Measurements from ENCODE around the gene ASCC1. TPM values are rescaled to one million over a fixed set of nuclear protein-coding genes. Genes with fewer than 3 reads are reported as not detected.

The ASCC1 gene
- total and polyA plus RNA-seq, 4 experiments from 2014 or later: 14.3 to 24.9 (median 18.6) TPM

DNA sequence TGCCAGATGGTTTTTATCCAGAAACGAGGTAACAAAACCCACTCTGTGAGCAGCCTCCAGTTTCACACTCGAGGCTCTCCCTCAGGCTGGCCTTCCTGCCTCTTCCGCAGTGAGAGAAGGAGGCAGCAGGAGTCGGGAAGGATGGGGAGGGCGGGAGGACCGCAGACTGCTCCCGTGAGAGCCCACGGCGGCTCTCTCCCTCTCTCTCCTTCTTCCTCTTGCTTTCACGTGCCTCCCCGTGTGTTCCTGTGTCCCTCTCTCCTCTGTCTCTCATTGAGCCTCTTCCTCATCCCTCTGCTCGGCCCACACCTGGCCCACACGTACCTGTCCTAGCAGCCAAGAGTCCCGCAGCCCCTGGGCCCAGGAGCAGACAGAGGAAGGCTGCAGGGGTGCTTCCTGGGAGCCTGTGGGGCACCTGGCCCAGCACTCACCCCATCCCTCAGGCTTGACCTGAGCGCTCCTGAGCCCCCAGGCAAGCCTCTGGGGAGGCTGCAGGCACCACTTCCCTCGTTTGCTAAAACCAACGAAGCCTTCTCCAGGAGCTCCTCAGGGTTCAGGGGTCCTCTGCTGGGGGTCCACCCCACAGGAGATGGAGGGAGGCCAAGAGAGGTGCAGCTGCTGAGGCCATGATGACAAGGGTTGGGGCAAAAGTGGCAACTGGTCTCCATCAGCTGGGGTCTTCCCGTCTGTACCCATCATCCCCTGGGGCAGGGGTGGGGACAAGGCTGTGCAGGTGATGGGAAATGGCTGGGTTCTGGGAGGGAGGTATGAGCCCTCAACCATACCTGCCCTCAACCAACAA is 141.3 kb downstream of the ASCC1 start:
- H3K4me3 Mint-ChIP-seq: peak overlapping the region in 5 of 8 donors; percentile 4 to 53 (median 25)
- peaks cover 39 to 77% (median 63%) of the 10 kb centered on the region in 4 donors for H3K4me1 Mint-ChIP-seq
- Histone ChIP-seq H3K27ac (ENCODE audit: low read depth, low read length) (peak overlapping the region; percentile 36), H3K9me3 (ENCODE audit: control insufficient read depth in 1 of 2, low read length in 2 of 2) (no peaks in the 10 kb centered on the region), H3K27me3 (ENCODE audit: insufficient read depth, low read length) (no peaks in the 10 kb centered on the region), H3K4me3 (ENCODE audit: low read length in 2 of 2) (no peak overlapping the region), H3K4me1 (ENCODE audit: insufficient read depth, low read length) (peaks cover 83% of the 10 kb centered on the region), H3K36me3 (ENCODE audit: insufficient read depth, low read length) (peaks cover 70% of the 10 kb centered on the region)
- intact Hi-C loops (cut with micrococcal nuclease): no loop called here
- H3K36me3 Mint-ChIP-seq: peaks cover 33 to 85% of the 10 kb centered on the region in 2 donors
- DNase-seq: no peak
- CTCF ChIA-PET (ENCODE audit: partially characterized antibody): no interaction called here
- H3K27me3 Mint-ChIP-seq: no peaks in the 10 kb centered on the region
- H3K27ac Mint-ChIP-seq: peak overlapping the region; percentile 83 to 97 (median 87)
- POLR2A ChIA-PET (ENCODE audit: partially characterized antibody): interaction anchor here (1.0 to 22.3 kb wide), 4 partner anchors 12 to 51 kb away, joined by 3 to 329 read pairs (median 44); partner anchors contain the start of gene SPOCK2
- H3K9me3 Mint-ChIP-seq: peaks cover 0 to 9% (median 0%) of the 10 kb centered on the region in 8 donors

DNA sequence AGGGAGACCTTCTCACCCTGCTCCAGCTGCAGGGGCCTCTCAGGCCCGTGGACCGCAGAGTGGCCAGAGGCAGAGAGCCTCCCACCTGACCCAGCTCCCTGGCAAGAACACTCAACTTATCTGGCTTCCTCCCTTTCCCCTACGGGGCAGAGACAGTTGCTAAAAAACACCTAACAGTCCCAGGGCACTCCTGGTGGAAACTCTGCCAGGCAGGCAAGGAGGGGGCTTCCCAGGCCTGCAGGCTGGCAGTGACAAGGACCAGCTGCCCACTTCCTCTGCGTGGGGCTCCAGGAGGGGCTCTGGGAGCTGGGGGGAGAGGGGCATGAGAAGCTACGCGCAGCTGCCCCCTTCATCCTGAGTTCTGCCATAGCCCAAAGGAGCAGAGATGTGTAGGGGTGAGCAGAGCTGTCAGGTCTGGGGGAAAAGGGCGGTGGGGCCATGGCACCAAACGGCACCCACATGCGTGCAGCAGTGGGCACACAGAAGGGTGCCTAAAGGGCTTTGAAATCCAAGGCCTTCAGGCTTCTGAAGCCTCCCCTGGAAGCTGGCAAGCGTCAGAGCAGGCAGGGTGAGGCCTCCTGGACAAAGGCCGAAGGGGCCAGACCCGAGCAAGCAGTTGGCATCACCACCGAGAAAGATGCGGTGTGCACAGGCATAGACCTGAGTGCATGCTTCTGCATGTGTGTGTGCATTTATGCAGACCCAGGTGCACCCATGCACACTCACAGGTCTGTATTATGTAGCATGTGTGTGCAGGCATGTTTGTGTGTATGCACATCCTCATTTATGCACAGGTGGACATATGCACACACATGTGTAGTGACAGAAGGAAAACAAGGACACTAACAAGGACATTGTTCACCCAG is 142.1 kb downstream of the ASCC1 start:
- Mint-ChIP-seq H3K27ac (peak overlapping the region; percentile 25 to 97 (median 83)), H3K27me3 (no peaks in the 10 kb centered on the region), H3K9me3 (peaks cover 0 to 11% (median 0%) of the 10 kb centered on the region in 8 donors), H3K4me1 (peaks cover 36 to 77% (median 58%) of the 10 kb centered on the region in 4 donors), H3K36me3 (peaks cover 41 to 88% of the 10 kb centered on the region in 2 donors), H3K4me3 (peak overlapping the region in 4 of 8 donors; percentile 0 to 53 (median 26))
- H3K9me3 ChIP-seq (ENCODE audit: control insufficient read depth in 1 of 2, low read length in 2 of 2): no peaks in the 10 kb centered on the region
- ChIA-PET CTCF (ENCODE audit: partially characterized antibody) (interaction anchor here (1.5 to 6.0 kb wide), 2 partner anchors 10 to 25 kb away, joined by 5 to 30 read pairs; no protein-coding TSS in a partner anchor), POLR2A (ENCODE audit: partially characterized antibody) (interaction anchor here (1.1 to 22.3 kb wide), 5 partner anchors 9 to 35 kb away, joined by 3 to 329 read pairs (median 4); partner anchors contain the start of gene SPOCK2)
- no peaks in the 10 kb centered on the region for H3K27me3 ChIP-seq (ENCODE audit: insufficient read depth, low read length)
- no peak for DNase-seq
- peaks cover 74% of the 10 kb centered on the region for H3K4me1 ChIP-seq (ENCODE audit: insufficient read depth, low read length)
- H3K27ac ChIP-seq (ENCODE audit: low read depth, low read length): peak overlapping the region; percentile 36
- peaks cover 78% of the 10 kb centered on the region for H3K36me3 ChIP-seq (ENCODE audit: insufficient read depth, low read length)
- no peak overlapping the region for H3K4me3 ChIP-seq (ENCODE audit: low read length in 2 of 2)
- intact Hi-C loops (cut with micrococcal nuclease): no loop called here

DNA sequence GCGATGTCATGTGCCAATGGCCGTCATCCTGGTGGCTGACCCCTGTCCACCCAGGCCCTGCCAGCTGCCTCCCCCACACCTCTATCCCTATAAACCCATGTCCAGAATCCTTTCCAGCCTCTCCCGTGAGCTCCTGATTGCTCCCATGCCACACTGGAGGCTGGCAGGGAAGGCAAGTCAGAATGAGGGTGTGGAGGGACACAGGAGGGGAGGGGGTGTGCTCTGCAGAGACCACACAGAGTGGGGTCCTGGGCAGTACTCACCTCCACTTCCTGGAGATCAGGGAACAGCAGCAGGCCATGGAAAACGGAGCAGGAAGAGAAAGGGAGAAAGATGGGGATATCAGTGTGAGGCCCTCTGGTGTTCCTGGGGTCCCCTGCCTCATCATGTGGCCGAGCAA is 143.4 kb downstream of the ASCC1 start:
- Mint-ChIP-seq H3K36me3 (peaks cover 42 to 88% of the 10 kb centered on the region in 2 donors), H3K4me3 (peak overlapping the region in 1 of 8 donors; percentile 46), H3K9me3 (peaks cover 0 to 16% (median 0%) of the 10 kb centered on the region in 8 donors), H3K27me3 (no peaks in the 10 kb centered on the region), H3K27ac (peak overlapping the region in 4 of 7 donors; percentile 46 to 97 (median 63)), H3K4me1 (peaks cover 27 to 69% (median 51%) of the 10 kb centered on the region in 4 donors)
- intact Hi-C loops (cut with micrococcal nuclease): no loop called here
- Histone ChIP-seq H3K4me1 (ENCODE audit: insufficient read depth, low read length) (peaks cover 64% of the 10 kb centered on the region), H3K36me3 (ENCODE audit: insufficient read depth, low read length) (peaks cover 91% of the 10 kb centered on the region), H3K4me3 (ENCODE audit: low read length in 2 of 2) (no peak overlapping the region), H3K27me3 (ENCODE audit: insufficient read depth, low read length) (no peaks in the 10 kb centered on the region), H3K9me3 (ENCODE audit: control insufficient read depth in 1 of 2, low read length in 2 of 2) (no peaks in the 10 kb centered on the region), H3K27ac (ENCODE audit: low read depth, low read length) (peak overlapping the region; percentile 24)
- DNase-seq: no peak
- CTCF ChIA-PET (ENCODE audit: partially characterized antibody): interaction anchor here (1.0 to 6.0 kb wide), 3 partner anchors 9 to 53 kb away, joined by 4 to 30 read pairs (median 5); no protein-coding TSS in a partner anchor
- POLR2A ChIA-PET (ENCODE audit: partially characterized antibody): interaction anchor here (0.5 to 22.3 kb wide), 5 partner anchors 7 to 156 kb away, joined by 3 to 329 read pairs (median 4); partner anchors contain the start of genes ANAPC16, ASCC1 and SPOCK2

DNA sequence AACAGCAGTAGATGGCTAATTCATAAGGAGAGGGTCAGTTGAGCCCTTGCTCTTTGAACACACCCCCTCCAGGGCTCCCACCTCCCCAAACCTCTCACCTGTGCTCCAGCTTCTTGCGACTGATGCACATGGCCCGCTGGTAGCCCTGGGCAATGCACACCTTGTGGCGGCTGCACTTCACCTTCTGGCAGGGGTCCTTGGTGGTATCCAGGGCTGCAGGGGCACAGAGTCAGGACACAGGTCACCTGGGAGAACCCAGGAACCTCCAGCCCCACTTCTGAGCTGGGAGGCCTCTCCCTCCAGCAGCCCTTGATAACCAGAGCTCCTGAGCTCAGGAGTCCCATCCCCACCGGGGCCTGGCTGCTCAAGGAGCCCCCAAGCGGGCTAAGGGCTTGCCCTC is 144.0 kb downstream of the ASCC1 start:
- Histone ChIP-seq H3K36me3 (ENCODE audit: insufficient read depth, low read length) (peaks cover 93% of the 10 kb centered on the region), H3K4me1 (ENCODE audit: insufficient read depth, low read length) (peaks cover 58% of the 10 kb centered on the region), H3K27ac (ENCODE audit: low read depth, low read length) (peak overlapping the region; percentile 24), H3K9me3 (ENCODE audit: control insufficient read depth in 1 of 2, low read length in 2 of 2) (no peaks in the 10 kb centered on the region), H3K27me3 (ENCODE audit: insufficient read depth, low read length) (no peaks in the 10 kb centered on the region), H3K4me3 (ENCODE audit: low read length in 2 of 2) (no peak overlapping the region)
- Mint-ChIP-seq H3K27me3 (no peaks in the 10 kb centered on the region), H3K27ac (peak overlapping the region in 4 of 7 donors; percentile 37 to 97 (median 67)), H3K4me1 (peaks cover 23 to 63% (median 46%) of the 10 kb centered on the region in 4 donors), H3K36me3 (peaks cover 45 to 88% of the 10 kb centered on the region in 2 donors), H3K9me3 (peaks cover 0 to 16% (median 0%) of the 10 kb centered on the region in 8 donors), H3K4me3 (peak overlapping the region in 1 of 8 donors; percentile 51)
- intact Hi-C loops (cut with micrococcal nuclease): no loop called here
- ChIA-PET CTCF (ENCODE audit: partially characterized antibody) (interaction anchor here (1.0 to 6.0 kb wide), 2 partner anchors 23 to 54 kb away, joined by 4 to 30 read pairs; no protein-coding TSS in a partner anchor), POLR2A (ENCODE audit: partially characterized antibody) (interaction anchor here (0.5 to 22.3 kb wide), 5 partner anchors 8 to 157 kb away, joined by 3 to 329 read pairs (median 13); partner anchors contain the start of genes ANAPC16, ASCC1 and SPOCK2)
- no peak for DNase-seq

DNA sequence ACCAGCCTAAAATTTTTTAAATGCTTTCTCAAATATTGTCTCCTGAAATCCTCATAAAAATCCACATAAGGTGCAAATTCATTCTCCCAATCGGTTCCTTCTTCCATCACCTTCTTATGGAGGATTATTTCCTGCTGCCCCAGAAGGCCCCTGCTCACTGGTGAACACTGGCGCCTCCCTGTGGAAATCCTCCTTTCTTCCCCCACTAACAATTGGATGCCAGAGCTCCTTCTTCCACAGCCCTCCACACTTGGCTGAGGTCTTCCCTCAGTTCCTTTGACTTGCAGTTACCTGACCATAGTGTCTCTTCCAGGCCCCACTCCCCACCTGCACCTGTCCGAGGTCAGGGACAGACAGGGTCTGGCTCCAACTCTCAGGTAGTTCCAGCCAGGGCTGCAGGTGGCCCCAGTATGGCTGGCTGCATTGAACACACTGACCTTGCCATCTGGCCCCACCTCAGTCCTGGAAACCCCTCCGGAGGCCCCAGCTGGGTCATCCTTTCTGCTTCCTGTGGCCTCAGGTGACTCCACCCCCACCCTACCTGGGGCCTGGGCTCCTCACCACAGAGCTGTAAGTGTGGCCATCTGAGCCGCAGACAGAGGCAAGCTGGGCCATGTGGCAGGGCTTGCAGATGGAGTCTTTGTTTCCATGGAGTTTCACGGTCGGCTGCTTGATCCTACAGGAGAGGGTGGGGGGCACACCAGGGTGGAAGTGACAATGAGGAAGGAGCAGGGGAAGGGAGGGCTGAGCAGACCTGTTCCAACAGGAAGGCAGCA is 146.1 kb downstream of the ASCC1 start:
- Mint-ChIP-seq H3K9me3 (peaks cover 0 to 12% (median 0%) of the 10 kb centered on the region in 8 donors), H3K36me3 (peaks cover 46 to 90% of the 10 kb centered on the region in 2 donors), H3K4me3 (peak overlapping the region in 2 of 8 donors; percentile 9 to 12), H3K27ac (peak overlapping the region; percentile 39 to 97 (median 91)), H3K27me3 (no peaks in the 10 kb centered on the region), H3K4me1 (peaks cover 12 to 42% (median 28%) of the 10 kb centered on the region in 4 donors)
- ChIA-PET POLR2A (ENCODE audit: partially characterized antibody) (interaction anchor here (0.5 to 22.3 kb wide), 5 partner anchors 10 to 276 kb away, joined by 4 to 329 read pairs (median 13); partner anchors contain the start of genes ANAPC16, ASCC1 and SPOCK2), CTCF (ENCODE audit: partially characterized antibody) (interaction anchor here (1.0 to 6.0 kb wide), 6 partner anchors 9 to 152 kb away, joined by 3 to 30 read pairs (median 5); partner anchors contain the start of gene ASCC1)
- Histone ChIP-seq H3K4me3 (ENCODE audit: low read length in 2 of 2) (no peak overlapping the region), H3K9me3 (ENCODE audit: control insufficient read depth in 1 of 2, low read length in 2 of 2) (no peaks in the 10 kb centered on the region), H3K4me1 (ENCODE audit: insufficient read depth, low read length) (peaks cover 37% of the 10 kb centered on the region), H3K36me3 (ENCODE audit: insufficient read depth, low read length) (peaks cover 99% of the 10 kb centered on the region), H3K27me3 (ENCODE audit: insufficient read depth, low read length) (no peaks in the 10 kb centered on the region), H3K27ac (ENCODE audit: low read depth, low read length) (no peak overlapping the region)
- intact Hi-C loops (cut with micrococcal nuclease): no loop called here
- DNase-seq: no peak

DNA sequence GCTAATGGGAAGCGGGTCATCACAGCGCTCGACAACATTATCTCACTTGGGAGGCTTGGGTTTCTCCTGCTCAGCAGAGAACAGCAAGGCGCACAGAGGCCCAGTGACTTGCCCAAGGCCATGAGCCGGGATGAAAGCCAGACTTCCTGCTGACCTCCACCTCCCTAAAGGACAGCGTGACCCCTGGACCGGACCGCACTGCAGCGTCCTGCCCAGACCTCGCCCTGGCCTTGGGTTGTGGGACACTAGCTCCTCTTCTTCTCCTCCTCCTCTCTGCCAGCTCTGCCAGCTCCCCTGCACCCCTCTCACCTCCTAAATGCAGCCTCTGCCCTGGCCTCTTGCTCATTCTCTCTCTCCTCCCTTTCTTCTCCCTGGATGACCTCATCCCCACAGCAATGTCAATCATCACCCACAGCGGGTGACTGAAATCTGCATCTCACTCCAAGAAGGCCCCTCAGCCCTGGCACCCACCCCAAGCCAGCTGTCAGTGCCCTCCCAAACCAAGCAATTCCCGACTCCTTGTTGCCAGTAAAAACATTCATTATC is 147.1 kb downstream of the ASCC1 start:
- H3K4me3 ChIP-seq (ENCODE audit: low read length in 2 of 2): no peak overlapping the region
- Mint-ChIP-seq H3K27ac (peak overlapping the region; percentile 66 to 97 (median 80)), H3K36me3 (peaks cover 50 to 86% of the 10 kb centered on the region in 2 donors), H3K4me3 (peak overlapping the region in 2 of 8 donors; percentile 17 to 39), H3K27me3 (no peaks in the 10 kb centered on the region), H3K4me1 (peaks cover 12 to 32% (median 22%) of the 10 kb centered on the region in 4 donors), H3K9me3 (peaks cover 0 to 15% (median 0%) of the 10 kb centered on the region in 8 donors)
- POLR2A ChIA-PET (ENCODE audit: partially characterized antibody): interaction anchor here (0.6 to 22.3 kb wide), 4 partner anchors 10 to 163 kb away, joined by 3 to 329 read pairs (median 48); partner anchors contain the start of gene SPOCK2
- H3K9me3 ChIP-seq (ENCODE audit: control insufficient read depth in 1 of 2, low read length in 2 of 2): no peaks in the 10 kb centered on the region
- no peaks in the 10 kb centered on the region for H3K27me3 ChIP-seq (ENCODE audit: insufficient read depth, low read length)
- DNase-seq: no peak
- CTCF ChIA-PET (ENCODE audit: partially characterized antibody): interaction anchor here (2.8 to 6.0 kb wide), 2 partner anchors 20 to 58 kb away, joined by 9 to 30 read pairs; no protein-coding TSS in a partner anchor
- intact Hi-C loops (cut with micrococcal nuclease): no loop called here
- H3K27ac ChIP-seq (ENCODE audit: low read depth, low read length): no peak overlapping the region
- H3K4me1 ChIP-seq (ENCODE audit: insufficient read depth, low read length): peaks cover 28% of the 10 kb centered on the region
- H3K36me3 ChIP-seq (ENCODE audit: insufficient read depth, low read length): peaks cover 94% of the 10 kb centered on the region

All from CD4-positive, alpha-beta memory T cell (primary cell).